Trophoblast cell (in vitro differentiated cells and primary cell): ENCODE data around the gene GABRR1.

Experiments
- DNase-seq, 2 donors: peaks; one replicate each; pipeline ENCODE4 v3.0.0-alpha.2; 2016
- H2AFZ ChIP-seq: 2 replicates; pipeline ENCODE4 v1.6.1; 2013; ENCODE audit warnings: low read length, moderate library complexity, mild to moderate bottlenecking; ENCODE audit not compliant: insufficient read depth, poor library complexity
- H2AK5ac ChIP-seq: 2 replicates; pipeline ENCODE4 v1.6.1; 2013; ENCODE audit warnings: mild to moderate bottlenecking, low read length
- H2BK120ac ChIP-seq: 2 replicates; pipeline ENCODE4 v1.6.1; 2013; ENCODE audit warnings: low read length, mild to moderate bottlenecking, moderate library complexity; ENCODE audit not compliant: insufficient read depth, poor library complexity
- H2BK12ac ChIP-seq: 2 replicates; pipeline ENCODE4 v1.6.1; 2013; ENCODE audit warnings: mild to moderate bottlenecking, low read length, moderate library complexity
- H2BK5ac ChIP-seq: 2 replicates; pipeline ENCODE4 v1.6.1; 2013; ENCODE audit warnings: low read length, low read depth, moderate library complexity, mild to moderate bottlenecking; ENCODE audit not compliant: poor library complexity
- H3K14ac ChIP-seq: 2 replicates; pipeline ENCODE4 v1.6.1; 2013; ENCODE audit warnings: mild to moderate bottlenecking, low read length
- H3K18ac ChIP-seq: 2 replicates; pipeline ENCODE4 v1.6.1; 2013; ENCODE audit warnings: mild to moderate bottlenecking, low read length
- H3K23ac ChIP-seq: 2 replicates; pipeline ENCODE4 v1.6.1; 2013; ENCODE audit warnings: low read length
- H3K27ac ChIP-seq: 2 replicates; pipeline ENCODE4 v1.5.1; 2013; ENCODE audit warnings: low read depth, mild to moderate bottlenecking, inconsistent platforms, low read length, moderate library complexity
- H3K27me3 ChIP-seq: 2 replicates; pipeline ENCODE4 v1.6.1; 2013; ENCODE audit warnings: inconsistent platforms, mild to moderate bottlenecking, low read length, moderate library complexity; ENCODE audit not compliant: insufficient read depth
- H3K36me3 ChIP-seq, 2 experiments: 1 replicate in 1 of 2; 2 replicates in 1 of 2; pipeline ENCODE4 v1.6.1; 2013; ENCODE audit warnings: low read length in 2 of 2, mild to moderate bottlenecking in 2 of 2, moderate library complexity in 1 of 2; ENCODE audit not compliant: insufficient read depth in 2 of 2, control insufficient read depth in 1 of 2
- H3K4ac ChIP-seq: 2 replicates; pipeline ENCODE4 v1.6.1; 2013; ENCODE audit warnings: low read depth, mild to moderate bottlenecking, low read length, moderate library complexity
- H3K4me1 ChIP-seq, 2 experiments: 1 replicate in 1 of 2; 2 replicates in 1 of 2; pipeline ENCODE4 v1.6.1; 2013; ENCODE audit warnings: low read length in 2 of 2, mild to moderate bottlenecking in 2 of 2, moderate library complexity in 1 of 2; ENCODE audit not compliant: insufficient read depth in 2 of 2, control insufficient read depth in 1 of 2
- H3K4me2 ChIP-seq: 2 replicates; pipeline ENCODE4 v1.6.1; 2013; ENCODE audit warnings: inconsistent platforms, mild to moderate bottlenecking, low read length, moderate library complexity
- H3K4me3 ChIP-seq: 2 replicates; pipeline ENCODE4 v1.5.1; 2013; ENCODE audit warnings: mild to moderate bottlenecking, low read depth, low read length, inconsistent platforms
- H3K79me1 ChIP-seq: one replicate; pipeline ENCODE4 v1.6.1; 2013; ENCODE audit warnings: low read length
- H3K79me2 ChIP-seq: 2 replicates; pipeline ENCODE4 v1.6.1; 2013; ENCODE audit warnings: low read length, mild to moderate bottlenecking; ENCODE audit not compliant: control insufficient read depth, insufficient read depth, poor library complexity
- H3K9ac ChIP-seq: 2 replicates; pipeline ENCODE4 v1.6.1; 2013; ENCODE audit warnings: mild to moderate bottlenecking, low read length
- H3K9me3 ChIP-seq: 2 replicates; pipeline ENCODE4 v1.6.1; 2013; ENCODE audit warnings: low read depth, mild to moderate bottlenecking, control low read depth, inconsistent platforms, low read length; ENCODE audit not compliant: insufficient read depth
- H4K12ac ChIP-seq: 2 replicates; pipeline ENCODE4 v1.6.1; 2013; ENCODE audit warnings: low read depth, mild to moderate bottlenecking, low read length, moderate library complexity
- H4K8ac ChIP-seq: 2 replicates; pipeline ENCODE4 v1.6.1; 2013; ENCODE audit warnings: low read depth, mild to moderate bottlenecking, low read length, moderate library complexity
- H4K91ac ChIP-seq: one replicate; pipeline ENCODE4 v1.6.1; 2013; ENCODE audit warnings: low read depth, mild to moderate bottlenecking, low read length, moderate library complexity
- WGBS: extraction: QIAGEN DNeasy Blood & Tissue Kit; methylation state at CpG from one replicate; pipeline ENCODE4 v1.1.7; 2013; ENCODE audit warnings: missing lambda C conversion rate; ENCODE audit not compliant: insufficient read length, insufficient coverage; ENCODE audit errors: extremely low coverage; 5-methylcytosine and 5-hydroxymethylcytosine counted together

GABRR1 gene

GRCh38 chr6:89180971-89181370 lies 36.2 kb downstream of the GABRR1 start:
- Histone ChIP-seq H3K23ac (no peak overlapping the region), H3K9me3 (no peaks in the 10 kb centered on the region), H2AFZ (no peak overlapping the region), H3K4me2 (no peak overlapping the region), H3K18ac (no peak overlapping the region), H2BK12ac (no peak overlapping the region), H3K4me1 (no peaks in the 10 kb centered on the region), H3K4ac (no peak overlapping the region), H4K91ac (no peak overlapping the region), H2BK120ac (no peak overlapping the region), H4K12ac (no peak overlapping the region), H3K36me3 (no peaks in the 10 kb centered on the region), H3K9ac (no peak overlapping the region), H3K14ac (no peak overlapping the region), H4K8ac (no peak overlapping the region), H2AK5ac (no peak overlapping the region), H3K79me2 (no peaks in the 10 kb centered on the region), H3K27ac (no peak overlapping the region), H3K79me1 (no peaks in the 10 kb centered on the region), H3K4me3 (no peak overlapping the region), H2BK5ac (no peak overlapping the region), H3K27me3 (no peaks in the 10 kb centered on the region)
- DNase-seq: no peak
- no CpG with 5 or more reads among the region's 1 CpG for WGBS

GRCh38 chr6:89180112-89180511 lies 37.0 kb downstream of the GABRR1 start:
- no peaks in the 10 kb centered on the region for H3K79me1 ChIP-seq
- no peak overlapping the region for H4K8ac ChIP-seq
- H3K79me2 ChIP-seq: no peaks in the 10 kb centered on the region
- no peak overlapping the region for H3K14ac ChIP-seq
- H2BK120ac ChIP-seq: no peak overlapping the region
- H3K4me1 ChIP-seq: no peaks in the 10 kb centered on the region
- no peaks in the 10 kb centered on the region for H3K36me3 ChIP-seq
- no peak overlapping the region for H2BK12ac ChIP-seq
- H2AFZ ChIP-seq: no peak overlapping the region
- H3K27ac ChIP-seq: no peak overlapping the region
- no peak for DNase-seq
- H3K4me2 ChIP-seq: no peak overlapping the region
- H4K91ac ChIP-seq: no peak overlapping the region
- H3K27me3 ChIP-seq: no peaks in the 10 kb centered on the region
- H4K12ac ChIP-seq: no peak overlapping the region
- H3K4ac ChIP-seq: no peak overlapping the region
- H3K23ac ChIP-seq: no peak overlapping the region
- no peak overlapping the region for H2AK5ac ChIP-seq
- H3K9ac ChIP-seq: no peak overlapping the region
- H3K4me3 ChIP-seq: no peak overlapping the region
- no CpG with 5 or more reads among the region's 13 CpGs for WGBS
- no peaks in the 10 kb centered on the region for H3K9me3 ChIP-seq
- H2BK5ac ChIP-seq: no peak overlapping the region
- no peak overlapping the region for H3K18ac ChIP-seq

GRCh38 chr6:89173634-89174033 lies 43.5 kb downstream of the GABRR1 start:
- Histone ChIP-seq H3K4me3 (no peak overlapping the region), H3K14ac (no peak overlapping the region), H3K4ac (no peak overlapping the region), H3K9ac (no peak overlapping the region), H2BK12ac (no peak overlapping the region), H3K18ac (no peak overlapping the region), H2AFZ (no peak overlapping the region), H3K9me3 (no peaks in the 10 kb centered on the region), H3K4me1 (no peaks in the 10 kb centered on the region), H2BK120ac (no peak overlapping the region), H3K23ac (no peak overlapping the region), H4K12ac (no peak overlapping the region), H3K27me3 (no peaks in the 10 kb centered on the region), H2AK5ac (no peak overlapping the region), H4K91ac (no peak overlapping the region), H3K36me3 (no peaks in the 10 kb centered on the region), H3K79me1 (no peaks in the 10 kb centered on the region), H3K27ac (no peak overlapping the region), H3K79me2 (no peaks in the 10 kb centered on the region), H3K4me2 (no peak overlapping the region), H4K8ac (no peak overlapping the region), H2BK5ac (no peak overlapping the region)
- no peak for DNase-seq
- no CpG with 5 or more reads among the region's 4 CpGs for WGBS

- H3K9me3 ChIP-seq: no peaks in the 10 kb centered on the region
- H3K4me2 ChIP-seq: no peak overlapping the region
- DNase-seq: no peak
- no peaks in the 10 kb centered on the region for H3K4me1 ChIP-seq
- no peak overlapping the region for H2BK12ac ChIP-seq
- no peaks in the 10 kb centered on the region for H3K79me2 ChIP-seq
- no peaks in the 10 kb centered on the region for H3K27me3 ChIP-seq
- no peak overlapping the region for H3K14ac ChIP-seq
- no peak overlapping the region for H3K9ac ChIP-seq
- H3K18ac ChIP-seq: no peak overlapping the region
- H3K79me1 ChIP-seq: no peaks in the 10 kb centered on the region
- H3K27ac ChIP-seq: no peak overlapping the region
- no peak overlapping the region for H2BK120ac ChIP-seq
- no peak overlapping the region for H2BK5ac ChIP-seq
- no peak overlapping the region for H4K91ac ChIP-seq
- H2AK5ac ChIP-seq: no peak overlapping the region
- no CpG with 5 or more reads among the region's 6 CpGs for WGBS
- H2AFZ ChIP-seq: no peak overlapping the region
- no peak overlapping the region for H4K12ac ChIP-seq
- H4K8ac ChIP-seq: no peak overlapping the region
- H3K4ac ChIP-seq: no peak overlapping the region
- H3K36me3 ChIP-seq: no peaks in the 10 kb centered on the region
- no peak overlapping the region for H3K4me3 ChIP-seq
- H3K23ac ChIP-seq: no peak overlapping the region
Measured at GRCh38 chr6:89172131-89172530, 45.0 kb downstream of the GABRR1 start.

- Histone ChIP-seq H2BK5ac (no peak overlapping the region), H4K12ac (no peak overlapping the region), H3K4me2 (no peak overlapping the region), H3K4me1 (no peaks in the 10 kb centered on the region), H3K36me3 (no peaks in the 10 kb centered on the region), H2AFZ (no peak overlapping the region), H4K91ac (no peak overlapping the region), H2BK120ac (no peak overlapping the region), H3K14ac (no peak overlapping the region), H4K8ac (no peak overlapping the region), H2BK12ac (no peak overlapping the region), H2AK5ac (no peak overlapping the region), H3K9ac (no peak overlapping the region), H3K27me3 (no peaks in the 10 kb centered on the region), H3K79me2 (no peaks in the 10 kb centered on the region), H3K4me3 (no peak overlapping the region), H3K79me1 (no peaks in the 10 kb centered on the region), H3K27ac (no peak overlapping the region), H3K23ac (no peak overlapping the region), H3K4ac (no peak overlapping the region), H3K18ac (no peak overlapping the region), H3K9me3 (no peaks in the 10 kb centered on the region)
- DNase-seq: no peak
- whole genome bisulfite sequencing: no CpG with 5 or more reads among the region's 4 CpGs
Measured at GRCh38 chr6:89162047-89162371, 55.1 kb downstream of the GABRR1 start.
